ENCODE measurements around the gene CCDC112. TPM values are rescaled to one million over a fixed set of nuclear protein-coding genes. Genes with fewer than 3 reads are reported as not detected.

CCDC112 gene
- total and polyA plus RNA-seq, 2 of the 13 experiments (the other 11 are each of a cell fraction or from before 2014, with no cell fraction given) = 1.1 to 2.8 TPM

DNA sequence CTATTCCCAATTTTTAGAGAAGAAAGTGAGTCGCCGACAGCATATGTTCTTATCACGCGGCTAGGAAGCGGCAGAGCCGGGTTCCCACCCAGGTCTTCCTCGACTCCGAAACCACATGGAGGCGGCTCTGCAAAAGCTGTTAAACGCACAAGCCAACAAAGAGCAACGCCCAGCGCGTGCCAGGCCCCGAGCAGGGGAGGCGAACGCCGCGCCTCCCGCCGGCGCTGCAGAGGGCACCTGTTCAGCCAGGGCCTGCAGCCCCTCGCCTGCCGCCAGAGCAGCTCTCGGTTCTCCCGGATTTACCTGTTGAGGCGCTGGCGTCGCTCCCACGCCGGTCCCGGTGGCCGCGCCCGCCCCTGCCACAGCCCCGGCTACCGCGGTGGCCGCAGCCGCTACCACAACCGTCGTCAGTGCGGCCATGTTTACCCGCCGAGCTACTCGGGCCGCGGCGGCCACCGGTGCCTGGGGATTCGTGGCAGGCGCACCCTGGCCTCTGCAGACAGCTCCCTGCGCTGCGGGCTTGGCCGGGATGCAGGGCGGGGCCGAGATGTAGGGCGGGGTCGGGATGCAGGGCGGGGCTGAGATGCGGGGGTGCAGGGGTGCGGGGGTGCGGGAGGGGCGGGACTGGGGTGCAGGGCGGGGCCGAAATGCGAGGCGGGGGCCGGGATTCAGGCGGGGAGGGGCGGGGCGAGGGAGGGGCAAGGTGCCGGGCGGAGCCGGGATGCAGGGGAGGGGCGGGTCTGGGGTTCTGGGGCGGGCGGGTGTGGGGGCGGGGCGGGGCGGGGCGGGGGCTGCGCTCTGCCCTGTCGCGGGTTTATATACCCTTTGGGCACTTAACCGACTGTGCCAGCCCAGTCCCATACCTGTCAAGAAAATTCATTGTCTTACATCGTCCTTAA is at the start of gene CCDC112 (continued):
- TF ChIP-seq KDM6A (CRISPR knock-in tag; IDR thresholded peaks at IDR 0.05; ENCODE audit: low read depth) (no peak), ZNF724P (CRISPR knock-in tag; IDR thresholded peaks at IDR 0.05; ENCODE audit: borderline replicate concordance) (no peak), ONECUT2 (CRISPR knock-in tag; IDR thresholded peaks at IDR 0.05) (no peak), NCOA2 (CRISPR knock-in tag; IDR thresholded peaks at IDR 0.05) (no peak), RARA (CRISPR knock-in tag; IDR thresholded peaks at IDR 0.05) (no peak), ZKSCAN8 (CRISPR knock-in tag; IDR thresholded peaks at IDR 0.05; ENCODE audit: borderline replicate concordance) (no peak), ZFAT (CRISPR knock-in tag; conservative IDR thresholded peaks at IDR 0.05) (no peak), ZNF451 (CRISPR knock-in tag; IDR thresholded peaks at IDR 0.05) (peak; percentile 52; the same call in 1 of the 2 replicates), KDM1A (CRISPR knock-in tag; IDR thresholded peaks at IDR 0.05) (no peak), NR2F2 (IDR thresholded peaks at IDR 0.05; ENCODE audit: borderline replicate concordance, low read depth) (no peak), ZNF138 (CRISPR knock-in tag; IDR thresholded peaks at IDR 0.05; ENCODE audit: low read depth) (no peak), SNAPC2 (CRISPR knock-in tag; IDR thresholded peaks at IDR 0.05) (no peak; the same call in 1 of the 2 replicates), POGZ (CRISPR knock-in tag; IDR thresholded peaks at IDR 0.05) (peak; percentile 28; the same call in 1 of the 2 replicates), JUNB (CRISPR knock-in tag; IDR thresholded peaks at IDR 0.05; ENCODE audit: borderline replicate concordance) (no peak), ZNF720 (CRISPR knock-in tag; IDR thresholded peaks at IDR 0.05) (no peak), PHF8 (CRISPR knock-in tag; IDR thresholded peaks at IDR 0.05) (peak; percentile 72), MXD3 (CRISPR knock-in tag; IDR thresholded peaks at IDR 0.05) (peak; percentile 73; the same call in 1 of the 2 replicates), MAX (IDR thresholded peaks at IDR 0.05) (peak; percentile 65), RBFOX2 (IDR thresholded peaks at IDR 0.05; ENCODE audit: low read depth, low read length) (peak; percentile 73), RFX3 (CRISPR knock-in tag; IDR thresholded peaks at IDR 0.05) (no peak), ZSCAN5A (CRISPR knock-in tag; IDR thresholded peaks at IDR 0.05; ENCODE audit: borderline replicate concordance) (no peak)
- TF ChIP-seq, protein P1, sequence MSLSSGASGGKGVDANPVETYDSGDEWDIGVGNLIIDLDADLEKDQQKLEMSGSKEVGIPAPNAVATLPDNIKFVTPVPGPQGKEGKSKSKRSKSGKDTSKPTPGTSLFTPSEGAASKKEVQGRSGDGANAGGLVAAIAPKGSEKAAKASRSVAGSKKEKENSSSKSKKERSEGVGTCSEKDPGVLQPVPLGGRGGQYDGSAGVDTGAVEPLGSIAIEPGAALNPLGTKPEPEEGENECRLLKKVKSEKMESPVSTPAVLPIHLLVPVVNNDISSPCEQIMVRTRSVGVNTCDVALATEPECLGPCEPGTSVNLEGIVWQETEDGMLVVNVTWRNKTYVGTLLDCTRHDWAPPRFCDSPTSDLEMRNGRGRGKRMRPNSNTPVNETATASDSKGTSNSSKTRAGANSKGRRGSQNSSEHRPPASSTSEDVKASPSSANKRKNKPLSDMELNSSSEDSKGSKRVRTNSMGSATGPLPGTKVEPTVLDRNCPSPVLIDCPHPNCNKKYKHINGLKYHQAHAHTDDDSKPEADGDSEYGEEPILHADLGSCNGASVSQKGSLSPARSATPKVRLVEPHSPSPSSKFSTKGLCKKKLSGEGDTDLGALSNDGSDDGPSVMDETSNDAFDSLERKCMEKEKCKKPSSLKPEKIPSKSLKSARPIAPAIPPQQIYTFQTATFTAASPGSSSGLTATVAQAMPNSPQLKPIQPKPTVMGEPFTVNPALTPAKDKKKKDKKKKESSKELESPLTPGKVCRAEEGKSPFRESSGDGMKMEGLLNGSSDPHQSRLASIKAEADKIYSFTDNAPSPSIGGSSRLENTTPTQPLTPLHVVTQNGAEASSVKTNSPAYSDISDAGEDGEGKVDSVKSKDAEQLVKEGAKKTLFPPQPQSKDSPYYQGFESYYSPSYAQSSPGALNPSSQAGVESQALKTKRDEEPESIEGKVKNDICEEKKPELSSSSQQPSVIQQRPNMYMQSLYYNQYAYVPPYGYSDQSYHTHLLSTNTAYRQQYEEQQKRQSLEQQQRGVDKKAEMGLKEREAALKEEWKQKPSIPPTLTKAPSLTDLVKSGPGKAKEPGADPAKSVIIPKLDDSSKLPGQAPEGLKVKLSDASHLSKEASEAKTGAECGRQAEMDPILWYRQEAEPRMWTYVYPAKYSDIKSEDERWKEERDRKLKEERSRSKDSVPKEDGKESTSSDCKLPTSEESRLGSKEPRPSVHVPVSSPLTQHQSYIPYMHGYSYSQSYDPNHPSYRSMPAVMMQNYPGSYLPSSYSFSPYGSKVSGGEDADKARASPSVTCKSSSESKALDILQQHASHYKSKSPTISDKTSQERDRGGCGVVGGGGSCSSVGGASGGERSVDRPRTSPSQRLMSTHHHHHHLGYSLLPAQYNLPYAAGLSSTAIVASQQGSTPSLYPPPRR (CRISPR knock-in tag; IDR thresholded peaks at IDR 0.05; ENCODE audit: borderline replicate concordance) = no peak
- TF ChIP-seq, protein P2, sequence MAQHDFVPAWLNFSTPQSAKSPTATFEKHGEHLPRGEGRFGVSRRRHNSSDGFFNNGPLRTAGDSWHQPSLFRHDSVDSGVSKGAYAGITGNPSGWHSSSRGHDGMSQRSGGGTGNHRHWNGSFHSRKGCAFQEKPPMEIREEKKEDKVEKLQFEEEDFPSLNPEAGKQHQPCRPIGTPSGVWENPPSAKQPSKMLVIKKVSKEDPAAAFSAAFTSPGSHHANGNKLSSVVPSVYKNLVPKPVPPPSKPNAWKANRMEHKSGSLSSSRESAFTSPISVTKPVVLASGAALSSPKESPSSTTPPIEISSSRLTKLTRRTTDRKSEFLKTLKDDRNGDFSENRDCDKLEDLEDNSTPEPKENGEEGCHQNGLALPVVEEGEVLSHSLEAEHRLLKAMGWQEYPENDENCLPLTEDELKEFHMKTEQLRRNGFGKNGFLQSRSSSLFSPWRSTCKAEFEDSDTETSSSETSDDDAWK (CRISPR knock-in tag; IDR thresholded peaks at IDR 0.05) = no peak
